ENCODE data around the gene PBX4. TPM values are rescaled to one million over a fixed set of nuclear protein-coding genes. Genes with fewer than 3 reads are reported as not detected.

PBX4 gene
- total RNA-seq, 1 experiment from 2014 or later: 2.4 TPM

- Histone ChIP-seq H3K27me3 (no peaks in the 10 kb centered on the region), H3K36me3 (no peaks in the 10 kb centered on the region), H3K9me3 (no peaks in the 10 kb centered on the region), H3K4me3 (no peak overlapping the region)
- no peak for DNase-seq
Measured at GRCh38 chr19:19558055-19558454, 60.4 kb downstream of the PBX4 start.

GRCh38 chr19:19554074-19555023, 64.1 kb downstream of the PBX4 start:
- H3K36me3 ChIP-seq: no peaks in the 10 kb centered on the region
- 0 out of 2 replicates have a peak, but pooled peaks cover 2% of the 10 kb centered on the region for H3K9me3 ChIP-seq
- H3K27me3 ChIP-seq: no peaks in the 10 kb centered on the region
- H3K4me3 ChIP-seq: no peak overlapping the region
- DNase-seq: peak; percentile 57

- Histone ChIP-seq H3K27me3 (no peaks in the 10 kb centered on the region), H3K36me3 (no peaks in the 10 kb centered on the region), H3K4me3 (no peak overlapping the region), H3K9me3 (0 out of 2 replicates have a peak, but pooled peaks cover 2% of the 10 kb centered on the region)
- DNase-seq: no peak
Measured at GRCh38 chr19:19553670-19554069, 64.8 kb downstream of the PBX4 start.

- peak; percentile 54 for DNase-seq
- Histone ChIP-seq H3K9me3 (0 out of 2 replicates have a peak, but pooled peaks cover 2% of the 10 kb centered on the region), H3K27me3 (no peaks in the 10 kb centered on the region), H3K4me3 (no peak overlapping the region), H3K36me3 (no peaks in the 10 kb centered on the region)
Measured at GRCh38 chr19:19552798-19553197, 65.7 kb downstream of the PBX4 start.

- no peak overlapping the region for H3K4me3 ChIP-seq
- no peaks in the 10 kb centered on the region for H3K36me3 ChIP-seq
- H3K27me3 ChIP-seq: no peaks in the 10 kb centered on the region
- DNase-seq: no peak
- H3K9me3 ChIP-seq: 0 out of 2 replicates have a peak, but pooled peaks cover 2% of the 10 kb centered on the region
Measured at GRCh38 chr19:19551853-19552192, 66.7 kb downstream of the PBX4 start.

GRCh38 chr19:19550972-19551852, 67.3 kb downstream of the PBX4 start:
- DNase-seq: no peak
- H3K36me3 ChIP-seq: no peaks in the 10 kb centered on the region
- H3K4me3 ChIP-seq: no peak overlapping the region
- H3K9me3 ChIP-seq: 0 out of 2 replicates have a peak, but pooled peaks cover 2% of the 10 kb centered on the region
- no peaks in the 10 kb centered on the region for H3K27me3 ChIP-seq

GRCh38 chr19:19550485-19550929, 68.0 kb downstream of the PBX4 start:
- H3K9me3 ChIP-seq: 0 out of 2 replicates have a peak, but pooled peaks cover 2% of the 10 kb centered on the region
- H3K27me3 ChIP-seq: no peaks in the 10 kb centered on the region
- no peak overlapping the region for H3K4me3 ChIP-seq
- DNase-seq: no peak
- no peaks in the 10 kb centered on the region for H3K36me3 ChIP-seq

GRCh38 chr19:19549804-19550464, 68.6 kb downstream of the PBX4 start:
- H3K9me3 ChIP-seq: 0 out of 2 replicates have a peak, but pooled peaks cover 2% of the 10 kb centered on the region

GRCh38 chr19:19548915-19549759, 69.3 kb downstream of the PBX4 start:
- Histone ChIP-seq H3K4me3 (no peak overlapping the region), H3K9me3 (0 out of 2 replicates have a peak, but pooled peaks cover 2% of the 10 kb centered on the region), H3K36me3 (no peaks in the 10 kb centered on the region; the same call in none of the 2 replicates), H3K27me3 (no peaks in the 10 kb centered on the region)
- no peak for DNase-seq

More at GRCh38 chr19:19549804-19550464, 68.6 kb downstream of the PBX4 start:
- H3K4me3 ChIP-seq: no peak overlapping the region
- H3K27me3 ChIP-seq: no peaks in the 10 kb centered on the region
- no peaks in the 10 kb centered on the region for H3K36me3 ChIP-seq
- no peak for DNase-seq

GRCh38 chr19:19547674-19548336, 70.7 kb downstream of the PBX4 start:
- H3K27me3 ChIP-seq: no peaks in the 10 kb centered on the region
- H3K4me3 ChIP-seq: no peak overlapping the region
- no peak for DNase-seq
- H3K9me3 ChIP-seq: 0 out of 2 replicates have a peak, but pooled peaks cover 2% of the 10 kb centered on the region
- H3K36me3 ChIP-seq: no peaks in the 10 kb centered on the region; the same call in none of the 2 replicates

GRCh38 chr19:19546751-19547162, 71.7 kb downstream of the PBX4 start:
- Histone ChIP-seq H3K4me3 (no peak overlapping the region), H3K36me3 (no peaks in the 10 kb centered on the region; the same call in none of the 2 replicates), H3K9me3 (0 out of 2 replicates have a peak, but pooled peaks cover 2% of the 10 kb centered on the region), H3K27me3 (no peaks in the 10 kb centered on the region)
- DNase-seq: no peak

- H3K9me3 ChIP-seq: no peaks in the 10 kb centered on the region
- H3K4me3 ChIP-seq: no peak overlapping the region
- no peaks in the 10 kb centered on the region for H3K27me3 ChIP-seq
- no peaks in the 10 kb centered on the region; the same call in none of the 2 replicates for H3K36me3 ChIP-seq
- no peak for DNase-seq
Measured at GRCh38 chr19:19545707-19546106, 72.8 kb downstream of the PBX4 start.

GRCh38 chr19:19544954-19545591, 73.4 kb downstream of the PBX4 start:
- Histone ChIP-seq H3K9me3 (no peaks in the 10 kb centered on the region), H3K4me3 (no peak overlapping the region), H3K36me3 (no peaks in the 10 kb centered on the region; the same call in none of the 2 replicates), H3K27me3 (no peaks in the 10 kb centered on the region)
- no peak for DNase-seq

- H3K4me3 ChIP-seq: no peak overlapping the region
- H3K27me3 ChIP-seq: no peaks in the 10 kb centered on the region
- no peaks in the 10 kb centered on the region; the same call in none of the 2 replicates for H3K36me3 ChIP-seq
- DNase-seq: no peak
- no peaks in the 10 kb centered on the region for H3K9me3 ChIP-seq
Measured at GRCh38 chr19:19544257-19544953, 74.1 kb downstream of the PBX4 start.
